Measurements from ENCODE around the gene IDE.
"Not testable (repeated sequence)": the region's sequence is repeated elsewhere in the genome, so short reads cannot be mapped to it uniquely, and the experiment has no call there.

GRCh38 chr10:92436065-92436464 lies 137.8 kb downstream of the IDE start:
- TF ChIP-seq POLR2AphosphoS5 (IDR thresholded peaks at IDR 0.05; ENCODE audit: low read depth, low read length); TAF1 (IDR thresholded peaks at IDR 0.05; ENCODE audit: borderline replicate concordance, low read depth, low read length): not testable (repeated sequence)

All from GM12892 (cell line).